Raji (cell line): ENCODE data around the gene NEB.

Experiments
- POLR2A ChIP-seq: IDR thresholded peaks from 2 replicates; pipeline ENCODE4 v1.6.1; 2011; ENCODE audit warnings: low read depth, low read length, control low read depth; ENCODE audit not compliant: insufficient read depth

Gene NEB

DNA sequence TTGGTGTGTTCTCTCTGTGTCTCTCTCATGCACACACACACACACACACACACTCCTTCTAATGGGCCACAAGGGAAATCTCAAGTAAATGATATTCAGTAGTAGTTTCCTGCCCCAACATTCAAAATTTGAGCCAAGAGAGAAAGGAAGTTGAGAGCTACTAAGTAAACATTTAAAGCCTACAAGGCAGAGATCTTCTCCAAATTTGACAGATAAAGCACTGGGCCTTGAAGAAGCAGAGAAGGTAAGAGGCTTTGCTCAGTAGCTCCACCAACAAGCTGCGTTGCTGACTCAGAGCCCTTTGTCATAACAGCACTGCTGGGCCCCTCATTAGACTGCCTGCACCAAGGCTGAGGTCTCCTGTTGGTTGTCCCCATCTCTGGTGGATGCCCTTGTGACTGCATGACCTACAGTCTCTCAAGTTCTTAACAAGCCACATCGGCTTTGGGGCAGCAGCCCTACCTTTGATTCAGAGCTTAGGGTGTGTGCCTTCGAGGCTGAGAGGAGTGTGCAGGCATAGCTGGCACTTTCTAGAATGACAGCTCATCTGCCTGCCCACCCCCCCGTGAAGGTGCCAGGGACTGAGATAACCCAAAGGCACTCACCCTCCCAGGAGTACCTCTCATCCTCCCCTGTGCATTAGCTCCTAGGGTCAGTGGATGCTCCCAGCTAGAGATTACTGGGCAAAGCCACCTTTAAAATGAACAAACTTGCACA lies 32.3 kb upstream of the NEB start:
- no peak for TF ChIP-seq POLR2A

GRCh38 chr2:151765760-151766410 lies 31.6 kb upstream of the NEB start:
- TF ChIP-seq POLR2A: 0 out of 2 replicates have a peak, but pooled peaks have one; percentile 10

- no peak for TF ChIP-seq POLR2A
Observed at GRCh38 chr2:151762694-151763093, 28.4 kb upstream of the NEB start.

GRCh38 chr2:151761687-151762086 lies 27.4 kb upstream of the NEB start:
- TF ChIP-seq POLR2A: no peak

DNA sequence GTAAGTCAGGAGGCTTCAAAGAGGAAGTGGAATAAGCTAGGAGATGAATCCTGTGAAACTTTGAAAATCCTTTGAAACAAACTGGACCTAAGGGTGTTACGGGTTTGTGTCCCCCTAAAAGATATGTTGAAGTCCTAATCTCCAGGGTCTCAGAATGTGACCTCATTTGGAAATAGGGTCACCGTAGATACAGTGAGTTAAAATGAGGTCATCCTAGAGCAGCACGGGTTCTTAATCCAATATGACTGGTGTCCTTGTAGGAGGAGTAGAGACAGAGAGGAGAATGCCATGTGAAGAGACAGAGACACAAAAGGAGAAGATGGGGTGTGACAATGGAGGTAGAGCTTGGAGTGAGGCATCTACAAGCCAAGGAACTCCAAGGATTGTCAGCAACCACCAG lies 26.9 kb upstream of the NEB start:
- TF ChIP-seq POLR2A: no peak

GRCh38 chr2:151760139-151760650 lies 25.9 kb upstream of the NEB start:
- no peak for TF ChIP-seq POLR2A

DNA sequence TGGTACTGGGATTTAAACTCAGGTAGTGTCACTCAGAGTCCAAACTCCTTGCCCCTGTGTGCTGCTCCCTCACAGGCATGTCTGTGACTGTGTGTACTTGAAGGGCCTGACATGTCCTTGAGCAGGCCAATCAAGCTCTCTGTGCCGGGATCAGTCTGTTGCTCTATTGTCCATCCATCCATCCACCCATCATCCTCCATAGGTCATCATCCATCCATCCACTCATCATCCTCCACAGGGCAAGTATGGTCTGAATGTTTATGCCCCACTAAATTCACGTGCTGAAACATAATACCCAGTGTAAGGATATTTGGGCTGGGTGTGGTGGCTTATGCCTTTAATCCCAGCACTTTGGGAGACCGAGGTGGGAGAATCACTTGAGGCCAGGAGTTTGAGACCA lies 24.5 kb upstream of the NEB start:
- no peak for TF ChIP-seq POLR2A

GRCh38 chr2:151757861-151758260 lies 23.6 kb upstream of the NEB start:
- TF ChIP-seq POLR2A: no peak

- TF ChIP-seq POLR2A: no peak
Observed at GRCh38 chr2:151756820-151757219, 22.5 kb upstream of the NEB start.

GRCh38 chr2:151754253-151754897 lies 20.1 kb upstream of the NEB start:
- no peak for TF ChIP-seq POLR2A

GRCh38 chr2:151753540-151753939 lies 19.3 kb upstream of the NEB start:
- TF ChIP-seq POLR2A: no peak

DNA sequence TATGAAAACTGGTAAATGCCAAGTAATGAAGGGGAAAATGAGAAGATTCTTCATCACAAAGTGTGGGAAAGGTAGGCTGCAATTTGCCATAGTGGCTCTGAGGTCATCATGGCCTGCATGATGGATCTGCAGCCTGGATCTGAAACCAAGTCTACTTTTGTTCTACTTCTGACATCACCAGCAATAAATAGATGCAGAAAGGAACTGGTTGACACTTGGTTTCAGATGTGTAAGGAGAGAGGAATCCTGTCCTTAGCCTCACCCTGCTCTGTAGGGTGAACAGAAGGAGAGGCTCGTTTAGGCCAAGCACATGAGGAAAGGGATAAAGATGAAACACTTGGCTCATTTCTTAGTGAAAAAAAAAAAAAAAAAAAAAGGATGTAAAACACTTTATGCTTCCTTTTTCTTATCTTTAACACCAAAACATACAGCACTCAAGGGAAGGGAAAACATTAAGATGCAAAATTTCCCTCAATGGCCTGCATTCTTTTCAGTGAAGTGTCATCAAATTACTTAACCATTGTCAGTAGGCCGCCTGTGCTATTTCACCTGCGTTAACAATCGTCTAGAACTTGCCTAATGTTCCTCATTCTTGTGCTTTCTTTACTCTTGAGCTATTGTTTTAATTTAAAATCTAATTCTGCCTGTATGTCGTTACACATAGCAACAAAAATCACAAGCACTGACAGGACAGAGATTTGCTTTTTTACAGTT lies 3.9 kb downstream of the NEB start:
- TF ChIP-seq POLR2A: no peak

GRCh38 chr2:151729837-151730236 lies 4.4 kb downstream of the NEB start:
- no peak for TF ChIP-seq POLR2A

- TF ChIP-seq POLR2A: no peak
Observed at GRCh38 chr2:151729415-151729811, 4.9 kb downstream of the NEB start.

- no peak for TF ChIP-seq POLR2A
Observed at GRCh38 chr2:151728804-151729414, 5.4 kb downstream of the NEB start.
